A549 (cell line): ENCODE measurements around the gene TMEM161A. TPM values are rescaled to one million over a fixed set of nuclear protein-coding genes. Genes with fewer than 3 reads are reported as not detected.
A peak's percentile ranks its signal among the peaks of the same experiment; 100 is the strongest.
"Not testable (repeated sequence)": the region's sequence is repeated elsewhere in the genome, so short reads cannot be mapped to it uniquely, and the experiment has no call there.

ENCODE experiments used
- ATAC-seq, 2 experiments: fragments of 200-7000 bp in 1 of 2; fragments of >200 bp in 1 of 2; cut with Nextera tagmentation in 1 of 2; cut with Tn5 transposase in 1 of 2; 3 replicates each; pipeline versions ENCODE4 v1.8.0 to v1.9.1; 2018 to 2020; ENCODE audit warnings: mild to moderate bottlenecking in 1 of 2, moderate library complexity in 1 of 2
- CTCF ChIA-PET: fragments of 300-600 bp; sonication (Branson Sonifier 250); formaldehyde crosslinking; extraction: SDS; loops from one replicate; lab custom pipeline; 2021; ENCODE audit warnings: antibody characterized with exemption, inconsistent platforms; lab: Yijun Ruan, JAX
- POLR2A ChIA-PET: fragments of 350-600 bp; formaldehyde crosslinking; extraction: SDS; loops from one replicate; lab custom pipeline; 2021; ENCODE audit warnings: antibody characterized with exemption, inconsistent platforms; lab: Yijun Ruan, JAX
- DNase-seq, 2 experiments: peaks; one replicate each; pipeline versions ENCODE4 v3.0.0 to v3.0.0-alpha.2; 2011 to 2016; ENCODE audit warnings: low read depth in 1 of 2, low spot score in 1 of 2
- FAIRE-seq: peaks from 2 replicates; lab custom pipeline; 2011; peaks lifted over from hg19 to GRCh38; lab: Jason Lieb, UNC
- H3K27ac ChIP-seq, 2 experiments: fragments of >200 bp; sonication (Bioruptor Twin); formaldehyde crosslinking; 3 replicates each; pipeline ENCODE4 v1.5.1; 2016 to 2017
- H3K4me1 ChIP-seq: fragments of >200 bp; sonication (Bioruptor Twin); formaldehyde crosslinking; 3 replicates; pipeline ENCODE4 v1.6.1; 2016
- H3K4me2 ChIP-seq: fragments of >200 bp; sonication (Bioruptor Twin); formaldehyde crosslinking; 3 replicates; pipeline ENCODE4 v1.6.1; 2016
- H3K4me3 ChIP-seq: fragments of >200 bp; sonication (Bioruptor Twin); formaldehyde crosslinking; 3 replicates; pipeline ENCODE4 v1.5.1; 2016
- H3K9me3 ChIP-seq: fragments of >200 bp; sonication (Bioruptor Twin); formaldehyde crosslinking; 3 replicates; pipeline ENCODE4 v1.6.1; 2016
- BHLHE40 ChIP-seq: IDR thresholded peaks from 2 replicates; pipeline ENCODE4 v1.6.1; 2012; ENCODE audit warnings: low read depth, low read length, inconsistent platforms
- CBX2 ChIP-seq: fragments of 200-600 bp; sonication (generic); IDR thresholded peaks from 2 replicates; pipeline ENCODE4 v1.6.1; 2016; ENCODE audit warnings: low read depth, mild to moderate bottlenecking, borderline replicate concordance
- CEBPB ChIP-seq, 2 experiments: fragments of >200 bp in 1 of 2; sonication (Bioruptor Twin) in 1 of 2; formaldehyde crosslinking in 1 of 2; IDR thresholded peaks; 2 replicates each; pipeline ENCODE4 v1.6.1; 2012 to 2016
- CHD2 ChIP-seq: fragments of 150-350 bp; IDR thresholded peaks from 2 replicates; pipeline ENCODE4 v1.6.1; 2014; ENCODE audit warnings: low read length; ENCODE audit not compliant: partially characterized antibody
- CHD4 ChIP-seq: fragments of 200-600 bp; sonication (generic); IDR thresholded peaks from 2 replicates; pipeline ENCODE4 v1.6.1; 2016; ENCODE audit warnings: antibody characterized with exemption, mild to moderate bottlenecking, borderline replicate concordance
- FOSB ChIP-seq: fragments of 250-450 bp; sonication (Bioruptor Pico); IDR thresholded peaks from 2 replicates; pipeline ENCODE4 v1.5.0; 2020; ENCODE audit warnings: mild to moderate bottlenecking, moderate library complexity
- FOXS1 ChIP-seq: fragments of 250-450 bp; sonication (Bioruptor Pico); IDR thresholded peaks from 2 replicates; pipeline ENCODE4 v1.5.0; 2020; ENCODE audit warnings: mild to moderate bottlenecking, moderate library complexity
- HOXA7 ChIP-seq: fragments of 250-450 bp; sonication (Bioruptor Pico); IDR thresholded peaks from 2 replicates; pipeline ENCODE4 v1.5.0; 2020; ENCODE audit warnings: mild to moderate bottlenecking, moderate library complexity
- KDM1A ChIP-seq: fragments of 200-600 bp; sonication (generic); IDR thresholded peaks from 2 replicates; pipeline ENCODE4 v1.6.1; 2016; ENCODE audit warnings: low read depth, mild to moderate bottlenecking
- RAD21 ChIP-seq, 2 experiments: fragments of >200 bp in 1 of 2; sonication (Bioruptor Twin) in 1 of 2; formaldehyde crosslinking in 1 of 2; IDR thresholded peaks in 1 of 2; conservative IDR thresholded peaks in 1 of 2; 2 replicates in 1 of 2; 3 replicates in 1 of 2; pipeline ENCODE4 v1.6.1; 2012 to 2018; ENCODE audit warnings: inconsistent platforms in 1 of 2
- RARB ChIP-seq: fragments of 250-450 bp; sonication (Bioruptor Pico); IDR thresholded peaks from 2 replicates; pipeline ENCODE4 v1.8.0; 2021; ENCODE audit warnings: mild to moderate bottlenecking, moderate library complexity
- RFX5 ChIP-seq: fragments of 450-650 bp; IDR thresholded peaks from 2 replicates; pipeline ENCODE4 v1.7.1; 2014; ENCODE audit warnings: antibody characterized with exemption, mild to moderate bottlenecking, moderate library complexity
- SREBF2 ChIP-seq: fragments of 450-650 bp; IDR thresholded peaks from 2 replicates; pipeline ENCODE4 v1.6.1; 2014; ENCODE audit warnings: mild to moderate bottlenecking, moderate library complexity
- WGBS: methylation state at CpG from one replicate; pipeline ENCODE4 v1.1.6; 2017; ENCODE audit errors: missing lambda C conversion rate; 5-methylcytosine and 5-hydroxymethylcytosine counted together
- polyA plus RNA-seq, 4 experiments: library from polyadenylated mRNA; depleted of rRNA in 3 of 4; stranded (reverse); fragments of >200 nt; fragmentation: RNase III in 1 of 4; extraction: RNeasy Plus Mini Kit Qiagen cat#74134 plus additional on column Dnase treatment in 1 of 4; gene quantifications; 2 replicates in 3 of 4; 3 replicates in 1 of 4; pipeline ENCODE4 v1.2.3, GENCODE V29; 2011 to 2017
- TF ChIP-seq, protein P1 (sequence below): fragments of 200-600 bp; sonication (generic); IDR thresholded peaks from 2 replicates; pipeline ENCODE4 v1.6.1; 2016; ENCODE audit warnings: antibody characterized with exemption, mild to moderate bottlenecking, moderate library complexity
- TF ChIP-seq, protein P2 (sequence below): fragments of 250-450 bp; sonication (Bioruptor Pico); IDR thresholded peaks from 2 replicates; pipeline ENCODE4 v1.5.0; 2021; ENCODE audit warnings: mild to moderate bottlenecking, moderate library complexity, borderline replicate concordance
- TF ChIP-seq, protein P3 (sequence below): IDR thresholded peaks from 2 replicates; pipeline ENCODE4 v1.6.1; 2012
- TF ChIP-seq, protein P4 (sequence below): fragments of 450-650 bp; IDR thresholded peaks from 2 replicates; pipeline ENCODE4 v1.6.1; 2014; ENCODE audit warnings: antibody characterized with exemption
- TF ChIP-seq, protein P5 (sequence below): fragments of 150-350 bp; IDR thresholded peaks from 2 replicates; pipeline ENCODE4 v1.6.1; 2014; ENCODE audit warnings: low read depth, mild to moderate bottlenecking, low read length

The TMEM161A gene
- polyA plus RNA-seq, 2 of the 4 experiments (the other 2 are of a cell fraction) = 19.3 to 22.1 TPM

DNA sequence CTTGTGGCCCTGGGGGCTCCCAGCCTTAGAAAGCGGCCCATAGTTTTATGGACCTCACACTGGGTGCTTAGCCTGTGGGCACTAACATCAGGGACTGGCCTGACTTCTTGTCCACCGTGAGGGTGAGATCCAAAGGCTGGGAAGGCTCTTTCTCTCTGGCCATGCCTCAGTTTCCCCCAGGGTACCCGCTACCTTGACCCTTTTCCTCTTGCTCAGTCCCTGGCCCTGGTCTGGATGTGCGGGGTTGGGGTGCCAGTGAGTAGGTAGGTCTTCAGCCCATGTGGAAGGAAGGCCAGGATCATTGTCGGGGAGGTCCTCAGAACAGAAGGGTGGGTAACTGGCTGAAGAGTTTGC lies 1.6 kb upstream of the TMEM161A start:
- no peak overlapping the region for H3K4me3 ChIP-seq
- DNase-seq (no peak), ATAC-seq (no peak), FAIRE-seq (no peak)
- 0 out of 3 replicates have a peak, but pooled peaks cover 7% of the 10 kb centered on the region for H3K4me1 ChIP-seq
- 8% methylated on average over 2 of the region's 5 CpGs for WGBS
- H3K4me2 ChIP-seq = no peak overlapping the region
- 0 out of 5 replicates have a peak, but pooled peaks of 1 of the 2 experiments have one; percentile 8 for TF ChIP-seq RAD21 (conservative IDR thresholded peaks at IDR 0.05 in 1 of 2, IDR thresholded peaks at IDR 0.05 in 1 of 2)
- TF ChIP-seq, protein P1, sequence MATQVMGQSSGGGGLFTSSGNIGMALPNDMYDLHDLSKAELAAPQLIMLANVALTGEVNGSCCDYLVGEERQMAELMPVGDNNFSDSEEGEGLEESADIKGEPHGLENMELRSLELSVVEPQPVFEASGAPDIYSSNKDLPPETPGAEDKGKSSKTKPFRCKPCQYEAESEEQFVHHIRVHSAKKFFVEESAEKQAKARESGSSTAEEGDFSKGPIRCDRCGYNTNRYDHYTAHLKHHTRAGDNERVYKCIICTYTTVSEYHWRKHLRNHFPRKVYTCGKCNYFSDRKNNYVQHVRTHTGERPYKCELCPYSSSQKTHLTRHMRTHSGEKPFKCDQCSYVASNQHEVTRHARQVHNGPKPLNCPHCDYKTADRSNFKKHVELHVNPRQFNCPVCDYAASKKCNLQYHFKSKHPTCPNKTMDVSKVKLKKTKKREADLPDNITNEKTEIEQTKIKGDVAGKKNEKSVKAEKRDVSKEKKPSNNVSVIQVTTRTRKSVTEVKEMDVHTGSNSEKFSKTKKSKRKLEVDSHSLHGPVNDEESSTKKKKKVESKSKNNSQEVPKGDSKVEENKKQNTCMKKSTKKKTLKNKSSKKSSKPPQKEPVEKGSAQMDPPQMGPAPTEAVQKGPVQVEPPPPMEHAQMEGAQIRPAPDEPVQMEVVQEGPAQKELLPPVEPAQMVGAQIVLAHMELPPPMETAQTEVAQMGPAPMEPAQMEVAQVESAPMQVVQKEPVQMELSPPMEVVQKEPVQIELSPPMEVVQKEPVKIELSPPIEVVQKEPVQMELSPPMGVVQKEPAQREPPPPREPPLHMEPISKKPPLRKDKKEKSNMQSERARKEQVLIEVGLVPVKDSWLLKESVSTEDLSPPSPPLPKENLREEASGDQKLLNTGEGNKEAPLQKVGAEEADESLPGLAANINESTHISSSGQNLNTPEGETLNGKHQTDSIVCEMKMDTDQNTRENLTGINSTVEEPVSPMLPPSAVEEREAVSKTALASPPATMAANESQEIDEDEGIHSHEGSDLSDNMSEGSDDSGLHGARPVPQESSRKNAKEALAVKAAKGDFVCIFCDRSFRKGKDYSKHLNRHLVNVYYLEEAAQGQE = no peak
- CTCF ChIA-PET = interaction anchor here (0.6 to 3.6 kb wide), 6 partner anchors 35 to 85 kb away, joined by 3 to 9 read pairs (median 3); no protein-coding TSS in a partner anchor
- no peaks in the 10 kb centered on the region for H3K9me3 ChIP-seq
- POLR2A ChIA-PET = no interaction called here
- no peak overlapping the region for H3K27ac ChIP-seq

DNA sequence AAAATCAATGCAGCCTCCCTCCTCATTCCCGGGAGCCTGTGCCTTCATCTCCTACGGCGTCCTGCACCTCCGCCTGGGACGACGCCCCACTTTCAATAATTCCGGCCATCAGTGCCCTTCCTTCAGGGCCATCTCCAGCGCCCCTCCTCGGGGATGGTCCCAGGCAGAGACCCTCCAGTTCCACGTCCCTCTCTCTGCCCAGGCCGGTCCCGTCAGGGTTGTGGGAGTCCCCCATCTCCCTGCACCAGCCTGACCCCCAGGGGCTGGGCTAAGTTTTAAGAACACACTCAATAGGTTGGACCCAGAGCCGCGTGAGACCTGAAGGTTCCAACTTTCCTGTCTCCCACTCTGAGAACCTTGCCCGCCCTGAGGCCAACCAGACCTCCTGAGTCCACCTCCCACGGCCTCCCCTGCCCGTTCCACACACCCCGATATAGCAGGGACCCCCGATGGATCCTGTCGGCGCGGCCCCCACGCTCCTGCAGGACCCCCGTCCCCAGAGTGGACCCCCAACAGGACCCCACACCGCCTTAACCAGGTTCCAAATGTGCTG lies 646 bp downstream of the TMEM161A start:
- ChIA-PET POLR2A (no interaction called here), CTCF (no interaction called here)
- Histone ChIP-seq H3K4me3 (peak overlapping the region; percentile 67), H3K9me3 (no peaks in the 10 kb centered on the region), H3K27ac (peak overlapping the region; percentile 87 to 96), H3K4me1 (0 out of 3 replicates have a peak, but pooled peaks cover 7% of the 10 kb centered on the region), H3K4me2 (peak overlapping the region; percentile 93)
- DNase-seq (no peak), ATAC-seq (0 out of 6 replicates have a peak, but pooled peaks of 1 of the 2 experiments have one; percentile 5), FAIRE-seq (no peak)
- TF ChIP-seq BHLHE40 (no peak), CEBPB (IDR thresholded peaks at IDR 0.05) (no peak), SREBF2 (no peak), FOXS1 (CRISPR knock-in tag) (no peak), RARB (CRISPR knock-in tag) (no peak), FOSB (no peak), CBX2 (no peak), KDM1A (no peak), CHD4 (no peak), RFX5 (no peak), HOXA7 (CRISPR knock-in tag) (no peak), CHD2 (no peak)
- TF ChIP-seq, protein P1 = no peak
- TF ChIP-seq, protein P2, sequence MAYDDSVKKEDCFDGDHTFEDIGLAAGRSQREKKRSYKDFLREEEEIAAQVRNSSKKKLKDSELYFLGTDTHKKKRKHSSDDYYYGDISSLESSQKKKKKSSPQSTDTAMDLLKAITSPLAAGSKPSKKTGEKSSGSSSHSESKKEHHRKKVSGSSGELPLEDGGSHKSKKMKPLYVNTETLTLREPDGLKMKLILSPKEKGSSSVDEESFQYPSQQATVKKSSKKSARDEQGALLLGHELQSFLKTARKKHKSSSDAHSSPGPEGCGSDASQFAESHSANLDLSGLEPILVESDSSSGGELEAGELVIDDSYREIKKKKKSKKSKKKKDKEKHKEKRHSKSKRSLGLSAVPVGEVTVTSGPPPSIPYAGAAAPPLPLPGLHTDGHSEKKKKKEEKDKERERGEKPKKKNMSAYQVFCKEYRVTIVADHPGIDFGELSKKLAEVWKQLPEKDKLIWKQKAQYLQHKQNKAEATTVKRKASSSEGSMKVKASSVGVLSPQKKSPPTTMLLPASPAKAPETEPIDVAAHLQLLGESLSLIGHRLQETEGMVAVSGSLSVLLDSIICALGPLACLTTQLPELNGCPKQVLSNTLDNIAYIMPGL (CRISPR knock-in tag) = no peak
- TF ChIP-seq, protein P3, sequence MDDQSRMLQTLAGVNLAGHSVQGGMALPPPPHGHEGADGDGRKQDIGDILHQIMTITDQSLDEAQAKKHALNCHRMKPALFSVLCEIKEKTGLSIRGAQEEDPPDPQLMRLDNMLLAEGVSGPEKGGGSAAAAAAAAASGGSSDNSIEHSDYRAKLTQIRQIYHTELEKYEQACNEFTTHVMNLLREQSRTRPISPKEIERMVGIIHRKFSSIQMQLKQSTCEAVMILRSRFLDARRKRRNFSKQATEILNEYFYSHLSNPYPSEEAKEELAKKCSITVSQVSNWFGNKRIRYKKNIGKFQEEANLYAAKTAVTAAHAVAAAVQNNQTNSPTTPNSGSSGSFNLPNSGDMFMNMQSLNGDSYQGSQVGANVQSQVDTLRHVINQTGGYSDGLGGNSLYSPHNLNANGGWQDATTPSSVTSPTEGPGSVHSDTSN = no peak
- TF ChIP-seq, protein P4, sequence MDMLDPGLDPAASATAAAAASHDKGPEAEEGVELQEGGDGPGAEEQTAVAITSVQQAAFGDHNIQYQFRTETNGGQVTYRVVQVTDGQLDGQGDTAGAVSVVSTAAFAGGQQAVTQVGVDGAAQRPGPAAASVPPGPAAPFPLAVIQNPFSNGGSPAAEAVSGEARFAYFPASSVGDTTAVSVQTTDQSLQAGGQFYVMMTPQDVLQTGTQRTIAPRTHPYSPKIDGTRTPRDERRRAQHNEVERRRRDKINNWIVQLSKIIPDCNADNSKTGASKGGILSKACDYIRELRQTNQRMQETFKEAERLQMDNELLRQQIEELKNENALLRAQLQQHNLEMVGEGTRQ = no peak
- TF ChIP-seq, protein P5, sequence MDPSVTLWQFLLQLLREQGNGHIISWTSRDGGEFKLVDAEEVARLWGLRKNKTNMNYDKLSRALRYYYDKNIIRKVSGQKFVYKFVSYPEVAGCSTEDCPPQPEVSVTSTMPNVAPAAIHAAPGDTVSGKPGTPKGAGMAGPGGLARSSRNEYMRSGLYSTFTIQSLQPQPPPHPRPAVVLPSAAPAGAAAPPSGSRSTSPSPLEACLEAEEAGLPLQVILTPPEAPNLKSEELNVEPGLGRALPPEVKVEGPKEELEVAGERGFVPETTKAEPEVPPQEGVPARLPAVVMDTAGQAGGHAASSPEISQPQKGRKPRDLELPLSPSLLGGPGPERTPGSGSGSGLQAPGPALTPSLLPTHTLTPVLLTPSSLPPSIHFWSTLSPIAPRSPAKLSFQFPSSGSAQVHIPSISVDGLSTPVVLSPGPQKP = no peak
- WGBS = 61% methylated on average over 15 of the region's 25 CpGs

DNA sequence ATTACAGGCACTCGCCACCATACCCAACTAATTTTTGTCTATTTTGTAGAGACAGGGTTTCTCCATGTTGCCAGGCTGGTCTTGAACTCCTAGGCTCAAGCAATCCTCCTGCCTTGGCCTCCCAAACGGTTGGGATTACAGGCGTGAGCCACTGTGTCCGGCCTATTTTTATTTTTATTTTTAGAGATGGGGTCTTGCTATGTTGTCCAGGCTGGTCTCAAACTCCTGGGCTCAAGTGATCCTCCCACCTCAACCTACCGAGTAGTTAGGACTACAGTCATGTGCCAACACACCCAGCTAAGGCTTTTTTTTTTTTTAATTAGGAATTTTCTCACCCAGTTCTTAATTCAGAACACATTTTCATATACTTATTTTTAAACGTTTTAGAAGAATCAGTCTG lies 2.6 kb downstream of the TMEM161A start:
- ATAC-seq, H3K9me3 ChIP-seq, H3K4me2 ChIP-seq, H3K27ac ChIP-seq, DNase-seq, H3K4me3 ChIP-seq, H3K4me1 ChIP-seq, POLR2A ChIA-PET, FAIRE-seq: not testable (repeated sequence)
- CTCF ChIA-PET = interaction anchor here (1.2 kb wide), 1 partner anchor 12 kb away, joined by 3 read pairs; no protein-coding TSS in a partner anchor
- 81% methylated on average over 6 of the region's 6 CpGs for WGBS
